ENCODE results near the gene GEMIN7.
A peak's percentile ranks its signal among the peaks of the same experiment; 100 is the strongest.
"Not testable (repeated sequence)": the region's sequence is repeated elsewhere in the genome, so short reads cannot be mapped to it uniquely, and the experiment has no call there.

The GEMIN7 gene

DNA sequence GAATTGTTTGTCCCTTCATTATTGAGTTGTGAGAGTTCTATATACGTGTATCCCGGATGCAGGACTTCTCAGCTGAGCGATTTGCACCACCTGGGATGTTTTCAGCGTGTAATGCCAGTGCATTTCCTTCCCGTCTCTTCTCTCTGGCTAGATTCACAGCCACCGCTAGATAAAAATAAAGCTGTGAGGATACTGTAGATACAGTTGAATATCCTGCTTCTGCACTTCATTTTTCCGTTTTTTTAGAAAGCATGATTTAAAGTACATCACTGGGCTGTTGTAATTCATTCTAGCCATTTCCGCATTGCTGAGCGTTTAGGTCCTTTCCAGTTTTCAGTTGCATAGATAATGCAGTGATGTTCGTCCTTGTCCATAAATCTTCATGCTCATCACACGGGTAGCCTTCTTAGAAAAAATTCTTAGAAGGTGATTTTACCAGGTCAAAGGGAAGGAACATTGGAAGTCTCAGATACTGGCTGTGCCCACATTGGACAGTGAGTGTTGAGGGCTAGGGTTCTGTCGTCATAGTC lies 28.6 kb downstream of the GEMIN7 start:
- no peak for DNase-seq

DNA sequence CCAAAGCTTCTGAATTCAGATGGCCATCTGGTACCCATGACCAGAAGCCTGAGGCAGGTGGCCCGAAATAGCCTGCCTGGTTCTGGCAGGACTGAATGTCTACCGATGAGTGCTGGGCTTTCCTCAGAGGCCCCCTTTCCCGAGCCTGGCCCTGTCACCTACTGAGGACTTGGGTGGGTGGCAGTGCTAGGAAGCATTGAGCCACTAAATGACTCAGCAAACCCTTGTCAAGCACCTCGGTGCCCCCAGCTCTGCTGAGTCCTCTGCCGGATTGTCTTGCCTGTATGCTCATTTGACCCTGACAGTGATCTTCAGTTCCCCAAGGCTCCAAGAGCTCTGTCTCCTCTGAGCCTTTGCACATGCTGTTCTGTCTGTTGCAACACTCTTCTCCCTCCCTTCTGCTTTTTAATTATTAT lies 31.8 kb downstream of the GEMIN7 start:
- no peak for DNase-seq

DNA sequence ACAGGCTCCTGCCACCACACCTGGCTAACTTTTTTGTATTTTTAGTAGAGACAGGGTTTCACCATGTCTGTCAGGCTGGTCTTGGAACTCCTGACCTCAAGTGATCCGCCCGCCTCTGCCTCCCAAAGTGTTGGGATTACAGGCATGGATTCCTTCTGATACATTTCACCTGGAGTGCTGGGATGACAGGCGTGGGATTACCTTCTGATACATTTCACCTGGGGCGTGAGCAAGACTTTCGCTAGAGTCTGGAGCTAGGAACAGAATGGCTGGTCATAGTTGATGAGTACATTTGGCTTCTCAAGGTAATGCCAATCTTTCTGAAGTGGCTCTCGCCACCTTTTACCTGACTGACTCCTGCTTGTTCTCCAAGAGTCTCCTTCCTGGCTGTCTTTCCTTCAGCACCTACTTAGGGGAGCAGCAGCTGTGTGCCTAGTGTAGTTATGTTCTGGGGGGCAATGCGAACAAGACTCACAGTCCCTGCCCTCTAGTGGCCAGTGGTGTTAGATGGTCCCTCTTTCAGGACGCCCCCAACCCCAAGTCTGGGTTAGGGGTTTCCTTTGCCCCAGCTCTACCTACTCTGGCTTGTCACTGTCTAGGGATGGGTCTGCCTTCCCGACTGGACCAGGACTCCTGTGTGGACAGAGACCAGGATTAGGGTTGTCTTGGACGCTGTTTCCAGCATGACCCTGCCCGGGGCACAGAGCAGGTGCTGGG lies 33.2 kb downstream of the GEMIN7 start:
- DNase-seq, result no peak

DNA sequence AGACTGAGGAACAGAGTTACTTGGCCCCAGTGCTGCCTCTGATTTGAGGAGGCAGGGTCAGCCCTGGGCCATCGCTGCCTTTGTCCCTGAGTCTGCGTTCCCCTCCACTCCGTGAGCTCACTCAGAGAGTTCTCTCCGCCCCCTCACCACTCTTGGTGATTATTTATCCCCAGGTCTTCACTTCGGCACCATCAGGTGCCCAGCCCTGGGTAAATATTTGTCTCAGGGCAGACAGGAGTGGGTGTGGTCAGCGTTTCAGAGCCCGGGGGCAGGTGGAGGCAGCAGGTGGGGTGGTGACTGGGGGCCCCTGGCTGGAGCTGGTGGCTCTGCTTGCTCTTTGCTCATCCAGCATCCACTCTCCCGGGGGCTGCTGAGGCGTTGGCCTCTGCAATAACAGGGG lies 34.6 kb downstream of the GEMIN7 start:
- no peak for DNase-seq

DNA sequence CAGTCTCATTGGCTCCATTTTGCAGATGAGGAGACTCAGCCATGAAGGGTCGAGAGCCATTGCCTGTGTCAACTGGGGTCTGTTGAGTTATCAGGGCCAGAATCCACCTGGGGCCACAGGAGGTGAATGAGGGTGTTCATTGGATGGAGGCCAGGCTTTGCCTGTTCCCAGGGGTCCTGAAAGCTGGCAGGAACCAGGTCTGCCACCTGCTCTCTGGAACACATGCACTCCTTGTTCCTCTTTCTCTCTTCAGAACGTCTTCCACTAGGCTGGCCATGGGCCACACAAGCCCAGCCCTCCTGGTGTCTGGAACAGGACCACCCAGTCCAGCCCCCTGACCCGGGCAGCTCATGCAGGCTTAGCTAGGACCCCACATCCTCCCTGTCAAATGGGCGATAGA lies 35.1 kb downstream of the GEMIN7 start:
- DNase-seq, result no peak

DNA sequence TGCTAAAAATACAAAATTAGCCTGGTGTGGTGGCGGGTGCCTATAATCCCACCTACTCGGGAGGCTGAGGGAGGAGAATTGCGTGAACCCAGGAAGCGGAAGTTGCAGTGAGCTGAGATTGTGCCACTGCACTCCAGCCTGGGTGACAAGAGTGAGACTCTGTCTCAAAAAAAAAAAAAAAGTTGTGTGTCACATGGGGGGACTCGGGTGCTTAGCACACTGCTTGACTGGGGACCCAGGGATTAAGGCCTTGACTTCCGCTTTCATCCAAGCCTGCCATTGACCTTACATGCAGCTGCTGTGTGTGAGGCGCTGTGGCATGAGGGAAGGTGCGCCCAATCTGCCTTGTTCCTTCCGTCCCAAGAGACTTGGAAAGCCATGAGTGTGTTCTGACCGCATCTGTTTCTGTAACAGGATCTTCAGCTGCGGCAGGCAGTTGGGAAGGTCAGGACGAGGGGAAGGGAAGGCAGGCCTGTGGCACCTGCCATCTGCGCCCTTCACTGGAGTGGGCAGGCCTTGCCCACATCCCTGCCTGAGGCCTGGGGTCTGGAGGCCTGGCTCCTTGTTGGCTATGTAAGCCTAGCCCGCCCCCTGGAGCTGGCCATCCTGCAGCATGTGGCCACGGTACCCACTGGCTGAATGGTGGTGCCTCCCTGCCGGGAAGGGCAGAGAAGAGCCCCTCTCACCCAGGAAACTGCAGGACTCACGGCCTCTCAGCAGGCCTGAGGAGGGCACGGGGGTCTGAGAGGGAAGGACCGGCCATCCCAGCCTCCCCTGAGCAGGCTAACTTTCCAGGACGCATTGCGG lies 37.0 kb downstream of the GEMIN7 start:
- no peak for DNase-seq

DNA sequence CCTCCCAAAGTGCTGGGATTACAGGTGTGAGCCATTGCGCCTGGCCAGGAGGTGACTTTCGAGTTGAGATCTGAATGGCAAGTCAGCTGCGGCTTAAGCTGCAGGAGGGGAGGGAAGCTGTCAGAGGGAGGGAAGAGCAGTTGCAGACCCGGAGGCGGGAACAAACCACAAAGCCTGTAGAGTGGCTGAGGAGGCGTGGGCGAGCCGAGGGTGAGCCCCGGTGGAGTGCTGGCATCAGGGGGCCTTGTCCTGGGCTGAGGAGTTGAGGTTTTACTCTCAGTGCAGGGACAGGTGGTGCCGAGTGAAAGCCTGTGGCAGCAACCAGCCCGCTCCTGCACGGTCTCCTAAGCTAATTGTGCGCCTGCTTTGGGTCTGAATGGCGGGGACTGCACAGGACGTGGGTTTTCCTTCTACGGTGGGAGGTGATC lies 38.1 kb downstream of the GEMIN7 start:
- peak; percentile 70 to 80 for DNase-seq

DNA sequence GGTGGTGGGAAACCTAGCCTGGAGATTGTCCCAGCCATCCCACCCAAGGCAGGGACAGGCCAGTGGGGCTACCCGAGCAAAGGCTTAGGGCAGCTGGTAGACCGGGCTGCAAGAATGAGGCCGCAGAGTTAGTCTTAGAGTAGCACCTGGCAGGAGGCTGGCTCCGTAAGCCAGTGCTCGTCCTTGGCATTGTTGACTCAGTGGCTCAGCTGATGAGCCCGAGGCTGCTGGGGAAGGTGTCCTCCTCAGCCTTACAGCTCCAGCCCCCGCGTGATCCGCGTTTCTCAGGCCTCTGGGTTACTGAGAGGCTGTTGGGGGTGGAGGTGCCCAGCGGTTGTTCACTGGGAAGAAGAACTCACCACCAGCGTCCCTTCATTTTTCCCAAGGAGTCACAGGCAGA lies 38.6 kb downstream of the GEMIN7 start:
- DNase-seq, result no peak

DNA sequence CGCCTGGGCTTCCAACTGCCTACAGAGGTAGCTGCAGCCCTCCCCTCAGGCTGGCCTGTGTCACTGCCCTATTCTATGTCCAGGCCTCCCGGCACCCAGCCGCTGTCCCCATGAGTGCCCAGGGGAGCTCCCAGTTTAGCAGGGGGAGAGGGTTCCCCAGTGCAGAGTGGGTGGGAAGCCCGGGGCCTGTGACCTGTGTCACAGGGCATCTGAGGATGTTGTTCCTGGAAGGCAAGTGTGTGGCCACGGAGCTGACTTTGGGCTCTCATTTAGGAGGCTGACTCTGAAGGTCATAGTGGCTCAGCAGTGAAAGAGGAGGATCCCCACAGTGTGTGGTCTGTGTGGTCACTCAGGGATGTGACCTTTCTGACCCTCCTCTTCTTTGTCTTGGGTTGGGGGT lies 39.0 kb downstream of the GEMIN7 start:
- DNase-seq, result no peak

DNA sequence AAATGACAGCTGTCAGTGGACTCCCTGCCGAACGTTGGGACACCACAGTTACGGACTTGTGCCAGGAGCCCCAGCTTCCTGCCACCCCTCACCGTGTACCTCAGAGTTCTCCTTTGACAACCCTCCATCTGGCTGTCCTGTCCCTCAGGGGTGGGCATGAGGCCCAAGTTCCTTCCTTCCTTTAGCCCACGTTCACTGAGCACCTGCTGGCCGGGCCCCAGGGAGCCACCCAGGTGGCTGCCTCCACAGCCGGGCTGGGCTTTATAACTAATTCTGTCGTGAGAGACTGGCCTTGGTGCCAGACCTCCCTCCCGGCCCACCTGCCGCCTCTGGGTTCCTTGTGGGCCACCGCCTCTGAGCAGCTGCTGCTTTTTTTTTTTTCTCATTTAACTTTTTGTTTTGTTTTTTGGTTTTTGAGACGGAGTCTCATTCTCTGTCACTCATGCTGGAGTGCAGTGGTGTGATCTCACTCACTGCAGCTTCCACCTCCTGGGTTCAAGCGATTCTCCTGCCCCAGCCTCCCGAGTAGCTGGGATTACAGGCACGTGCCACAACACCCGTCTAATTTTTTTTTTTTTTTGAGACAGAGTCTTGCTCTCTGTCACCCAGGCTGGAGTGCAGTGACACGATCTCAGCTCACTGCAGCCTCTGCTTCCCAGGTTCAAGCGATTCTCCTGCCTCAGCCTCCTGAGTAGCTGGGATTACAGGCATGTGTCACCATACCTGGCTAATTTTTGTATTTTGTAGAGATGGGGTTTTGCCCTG lies 39.7 kb downstream of the GEMIN7 start:
- DNase-seq, result not testable (repeated sequence)

DNA sequence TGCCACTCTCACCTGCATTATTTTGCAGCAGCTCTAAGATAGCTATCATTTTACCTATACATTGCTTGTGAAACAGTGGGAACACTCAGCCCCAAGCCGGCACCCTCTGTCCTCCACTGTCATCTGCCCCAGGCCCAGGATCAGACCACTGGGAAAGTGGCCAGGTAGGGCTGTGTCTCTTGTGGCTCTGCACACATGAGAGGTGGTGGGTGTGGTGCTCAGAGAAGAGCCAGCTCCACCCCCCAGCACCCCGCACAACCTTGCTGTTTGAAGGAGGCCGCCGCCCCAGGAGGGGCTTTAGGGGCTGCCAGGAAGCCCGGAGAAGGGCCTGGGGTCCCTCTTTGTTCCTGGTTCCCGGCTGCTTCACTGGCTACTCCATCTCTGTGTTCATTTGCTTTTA lies 40.5 kb downstream of the GEMIN7 start:
- DNase-seq, result no peak

DNA sequence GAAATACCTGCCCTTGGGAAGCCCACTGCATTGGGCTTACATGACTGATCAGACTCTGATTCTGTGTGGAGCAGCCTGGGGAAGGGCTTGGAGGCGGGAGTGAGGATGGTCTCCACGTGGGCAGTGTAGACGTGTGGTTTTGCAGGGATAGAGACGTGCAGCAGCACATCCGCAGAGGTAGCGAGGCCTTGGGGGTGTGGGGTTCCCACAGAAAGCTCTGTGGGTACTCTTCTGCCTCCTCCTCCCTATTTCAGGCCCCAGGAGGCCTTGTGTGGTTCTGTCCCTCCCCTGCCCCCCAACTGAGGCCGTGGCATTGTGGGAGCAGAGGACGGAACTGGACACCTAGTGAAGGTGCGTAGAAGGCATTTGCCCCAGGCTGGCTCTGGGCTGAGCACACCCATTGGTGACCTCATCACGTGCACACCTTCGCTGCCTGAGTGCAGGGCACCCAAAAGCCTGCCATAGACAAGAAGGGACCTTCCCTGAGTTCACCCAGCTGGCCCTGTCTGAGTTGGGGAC lies 42.8 kb downstream of the GEMIN7 start:
- peak in 1 of 2 experiments; percentile 29 for DNase-seq

DNA sequence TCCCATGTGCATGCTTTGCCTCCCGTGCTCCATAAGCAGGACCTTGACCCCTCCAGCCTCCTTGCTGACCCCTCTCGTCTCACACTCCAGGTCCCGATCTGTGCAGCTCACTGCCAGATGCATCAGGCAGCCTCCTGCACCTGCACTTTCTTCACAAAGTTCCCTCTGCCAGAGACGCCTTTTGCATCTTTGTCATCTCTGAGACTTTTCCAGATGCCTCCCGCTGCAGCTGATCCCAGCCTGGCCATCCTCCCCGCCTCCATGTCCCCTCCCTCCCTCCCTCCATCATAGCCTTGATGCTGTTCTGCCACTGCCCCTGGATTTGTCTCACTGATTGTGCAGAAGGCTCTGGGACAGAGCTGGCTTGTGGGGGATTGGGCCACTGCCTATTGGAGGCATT lies 43.8 kb downstream of the GEMIN7 start:
- no peak for DNase-seq

DNA sequence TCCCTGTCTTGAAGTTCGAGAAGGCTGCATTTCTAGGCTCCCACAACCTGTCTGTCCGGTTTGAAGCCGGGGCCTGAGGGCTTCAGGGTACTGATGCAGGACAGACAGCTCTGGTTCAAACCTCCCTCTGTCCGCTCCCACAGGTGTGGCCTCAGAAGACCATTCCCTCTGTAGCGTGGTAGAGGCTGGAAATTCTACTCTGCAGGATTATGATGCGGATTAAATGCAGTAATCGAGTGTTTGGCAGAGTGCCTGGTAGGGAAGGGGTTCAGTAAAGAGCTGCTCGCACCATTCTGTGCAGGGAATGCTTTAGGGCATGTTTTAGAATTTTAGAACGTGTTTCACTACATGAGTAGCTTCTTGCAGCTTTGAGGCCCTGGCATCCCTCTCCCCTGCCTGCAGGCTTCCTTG lies 44.4 kb downstream of the GEMIN7 start:
- DNase-seq, result no peak

DNA sequence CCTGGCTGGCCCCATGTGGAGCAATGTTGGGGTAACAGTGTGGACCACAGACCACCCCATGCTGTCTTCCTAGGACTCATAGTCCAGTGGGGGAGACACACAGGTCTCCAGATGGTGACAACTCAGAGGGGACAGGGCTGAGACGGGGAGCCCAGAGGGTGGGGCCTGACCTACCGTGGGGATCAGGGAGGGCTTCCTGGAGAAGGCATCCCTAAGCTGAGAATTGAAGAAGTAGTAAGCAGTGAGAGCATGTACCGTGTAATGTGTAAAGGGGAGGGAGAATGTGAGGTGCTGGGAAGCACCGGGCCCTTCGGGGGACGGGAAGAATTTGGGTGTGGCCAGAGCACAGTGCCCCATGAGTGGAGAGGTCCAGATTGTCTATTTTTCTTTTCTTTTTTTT lies 45.0 kb downstream of the GEMIN7 start:
- DNase-seq, result no peak

DNA sequence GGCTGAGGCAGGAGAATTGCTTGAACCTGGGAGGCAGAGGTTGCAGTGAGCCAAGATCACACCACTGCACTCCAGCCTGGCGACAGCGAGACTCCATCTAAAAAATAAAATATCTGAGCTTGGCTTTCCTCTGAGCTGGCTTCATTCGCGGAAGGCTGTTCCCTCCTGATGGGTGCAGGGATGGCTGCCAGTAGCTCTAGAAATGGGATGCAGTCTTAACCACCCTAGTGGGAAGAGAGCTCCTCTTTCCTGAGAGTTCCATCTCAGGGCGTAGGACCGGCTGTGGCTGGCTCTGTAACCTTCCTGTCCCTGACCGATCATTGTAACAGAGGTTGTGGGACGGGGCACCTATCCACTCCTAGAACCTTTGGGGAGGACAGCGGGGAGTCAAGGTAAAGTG lies 46.3 kb downstream of the GEMIN7 start:
- DNase-seq, result no peak

DNA sequence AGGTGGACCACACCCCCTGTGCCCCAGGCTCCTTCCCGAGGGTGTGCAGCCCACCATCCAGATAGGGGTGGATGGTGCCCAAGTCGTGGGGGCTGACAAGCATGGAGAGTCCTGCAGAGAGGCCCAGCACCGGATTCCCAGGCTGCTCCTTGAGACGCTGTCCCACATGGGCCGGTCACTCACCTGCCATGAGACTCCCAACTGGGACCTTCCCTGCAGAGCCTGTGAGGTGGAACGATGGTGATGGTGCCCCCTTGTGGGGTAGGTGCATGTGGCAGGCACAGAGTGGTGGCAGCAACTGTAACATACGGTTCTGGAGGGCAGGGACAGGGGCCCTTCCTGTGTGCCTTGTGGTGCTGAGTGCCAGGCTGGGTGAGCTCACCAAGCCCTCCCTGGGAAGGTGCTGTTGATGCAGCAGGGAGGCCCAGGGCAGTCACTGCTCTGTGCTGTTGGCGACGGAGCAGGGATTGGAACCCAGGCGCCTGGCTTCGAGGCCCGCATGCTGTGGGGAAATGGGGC lies 47.0 kb downstream of the GEMIN7 start:
- DNase-seq, result peak; percentile 80 to 83

DNA sequence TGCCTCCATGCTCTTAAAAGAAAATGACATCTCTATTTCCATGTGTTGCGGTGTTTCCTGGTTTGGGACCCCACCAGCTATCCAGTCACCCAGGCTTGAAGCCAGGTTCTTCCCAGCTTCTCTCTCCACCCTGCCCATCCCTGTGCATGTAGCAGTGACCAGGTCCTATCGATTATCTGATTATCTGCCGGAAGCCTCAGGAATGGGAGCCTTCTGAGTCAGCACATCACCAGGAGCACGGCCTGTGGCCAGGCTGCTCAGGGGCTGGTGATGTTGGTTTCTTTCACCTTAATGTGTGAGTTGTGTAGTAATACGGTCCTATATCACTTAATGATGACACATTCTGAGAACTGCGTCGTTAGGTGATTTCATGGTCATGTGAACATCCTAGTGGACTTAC lies 47.6 kb downstream of the GEMIN7 start:
- DNase-seq, result no peak

DNA sequence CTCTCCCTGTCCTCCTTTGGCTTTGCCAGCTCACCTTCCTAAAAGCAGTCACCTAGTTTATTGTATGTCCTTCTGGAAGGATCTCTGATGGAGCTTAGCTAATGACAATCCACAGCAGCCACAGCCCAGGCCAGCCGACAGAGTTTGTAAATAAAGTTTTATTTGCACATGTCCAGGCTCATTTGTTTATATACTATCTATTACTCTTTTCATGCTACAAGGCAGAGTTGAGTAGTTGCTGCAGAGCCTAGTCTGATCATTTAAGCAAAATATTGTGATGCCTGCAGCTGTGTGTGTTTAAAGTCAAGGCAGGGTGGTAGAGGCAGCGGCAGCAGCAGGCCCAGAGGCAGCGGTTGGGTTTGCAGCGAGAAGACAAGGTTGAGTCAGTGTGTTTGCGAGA lies 49.1 kb downstream of the GEMIN7 start:
- no peak for DNase-seq

DNA sequence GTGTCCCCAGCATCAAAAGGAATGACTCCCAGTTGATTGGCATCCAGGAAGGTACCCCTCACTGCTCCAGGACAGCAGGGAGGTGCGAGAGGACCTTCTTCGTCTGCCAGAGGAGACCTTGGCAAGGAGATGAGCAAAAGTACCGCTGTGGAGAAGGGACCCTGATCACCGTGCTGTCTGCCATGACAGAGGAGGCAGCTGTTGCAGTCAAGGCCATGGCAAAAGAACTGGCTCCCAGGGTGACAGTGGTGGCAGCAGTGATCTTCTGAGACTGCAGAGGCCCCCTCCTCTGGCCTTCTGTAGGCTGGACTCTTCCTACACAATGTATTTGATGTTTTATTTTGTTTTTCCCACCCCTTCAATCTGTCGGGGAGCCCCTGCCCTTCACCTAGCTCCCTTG lies 49.7 kb downstream of the GEMIN7 start:
- no peak for DNase-seq

DNA sequence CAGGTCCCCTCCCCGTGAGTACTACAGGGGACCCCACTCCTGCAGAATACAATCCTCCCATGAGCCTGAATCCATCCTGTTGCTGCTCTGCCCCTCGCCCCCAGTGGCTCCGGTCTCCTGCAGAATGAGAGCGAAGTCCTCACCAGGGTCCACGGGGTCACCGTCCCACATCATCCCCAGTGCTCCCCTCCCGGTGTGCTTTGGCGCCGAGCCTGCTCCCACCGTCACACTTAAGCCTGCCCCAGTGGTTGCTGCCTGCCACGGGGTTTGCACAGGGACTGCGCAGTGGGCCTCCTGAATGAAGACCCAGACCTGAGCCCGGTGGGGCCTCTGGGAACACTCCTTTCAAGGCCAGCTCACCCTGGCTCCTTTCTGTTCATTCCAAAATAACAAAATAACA lies 51.2 kb downstream of the GEMIN7 start:
- no peak for DNase-seq

DNA sequence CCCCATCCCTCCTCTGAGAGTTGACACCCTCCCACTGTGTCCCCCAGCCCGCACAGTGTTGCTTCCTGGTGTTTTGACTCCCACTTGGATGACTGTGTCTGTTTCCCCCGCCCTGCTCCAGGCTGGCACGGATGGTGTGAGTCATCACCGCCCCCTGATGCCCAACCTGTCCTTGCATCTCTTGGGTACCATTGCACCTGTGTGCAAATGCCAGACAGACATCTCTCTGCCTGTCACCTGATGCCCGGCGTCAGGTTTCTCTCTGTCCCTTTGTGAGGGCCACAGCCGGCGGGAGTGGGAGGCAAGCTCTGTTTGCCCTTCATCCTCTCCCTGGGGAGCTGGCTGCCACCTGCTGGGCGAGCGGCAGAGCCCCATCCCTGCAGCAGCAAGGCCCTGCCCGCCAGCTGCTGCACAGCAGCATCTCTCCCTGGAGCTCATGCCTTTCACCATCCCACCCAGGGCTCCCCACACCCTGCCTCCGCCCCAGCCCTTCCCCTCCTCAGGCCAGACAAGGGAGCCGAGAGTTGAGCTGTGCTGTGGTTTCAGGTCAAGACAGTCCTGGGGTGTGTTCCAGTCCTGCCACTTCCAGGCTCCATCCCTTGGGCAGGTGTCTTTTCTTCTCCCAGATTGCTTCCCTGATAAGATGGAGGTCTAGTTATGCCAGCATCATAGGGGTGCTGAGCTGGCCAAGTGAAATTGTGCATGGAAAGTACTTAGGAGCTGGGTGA lies 52.0 kb downstream of the GEMIN7 start:
- no peak for DNase-seq
